Measurements from ENCODE around the gene OR10H1. TPM values are rescaled to one million over a fixed set of nuclear protein-coding genes. Genes with fewer than 3 reads are reported as not detected.
"Not testable (repeated sequence)": the region's sequence is repeated elsewhere in the genome, so short reads cannot be mapped to it uniquely, and the experiment has no call there.

The OR10H1 gene
- total RNA-seq, 1 donor = not detected

DNA sequence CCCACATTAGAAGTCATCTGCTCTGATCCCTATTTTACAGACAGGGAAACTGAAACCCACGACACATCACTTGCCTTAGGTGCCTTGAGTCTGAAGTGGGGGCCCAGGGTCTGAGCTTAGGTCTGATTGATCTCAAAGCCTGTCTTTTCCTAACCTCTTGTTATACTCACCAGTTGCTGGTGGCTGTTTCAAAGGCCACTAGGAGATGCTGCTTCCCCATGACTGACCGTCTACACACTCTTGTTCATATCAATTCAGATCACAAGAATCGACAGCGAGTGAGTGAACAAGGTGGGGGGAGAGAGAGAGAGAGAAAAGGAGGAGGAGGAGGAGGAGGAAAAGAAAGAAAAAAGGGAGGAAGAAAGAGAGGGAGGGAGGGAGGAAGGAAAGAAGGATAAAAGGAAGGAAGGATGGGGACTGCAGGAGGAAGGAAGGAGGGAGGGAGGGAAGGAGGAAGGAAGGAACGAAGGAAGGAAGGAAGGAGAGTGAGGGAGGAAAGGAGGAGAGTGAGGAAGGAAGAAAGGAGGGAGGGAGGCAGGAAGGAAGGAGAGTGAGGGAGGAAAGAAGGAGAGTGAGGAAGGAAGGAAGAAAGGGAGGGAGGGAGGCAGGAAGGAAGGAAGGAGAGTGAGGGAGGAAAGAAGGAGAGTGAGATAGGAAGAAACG, 3.3 kb downstream of the OR10H1 start:
- no peaks in the 10 kb centered on the region for H3K36me3 ChIP-seq (ENCODE audit: insufficient read depth, low read length)
- no peaks in the 10 kb centered on the region for H3K27me3 ChIP-seq (ENCODE audit: insufficient read depth, low read length)
- H3K4me2 ChIP-seq (ENCODE audit: insufficient read depth, low read length) = no peak overlapping the region
- no peaks in the 10 kb centered on the region for H4K20me1 ChIP-seq (ENCODE audit: insufficient read depth, low read length)
- H3K79me2 ChIP-seq (ENCODE audit: insufficient read depth, low read length) = no peaks in the 10 kb centered on the region
- no peak overlapping the region for H3K27ac ChIP-seq (ENCODE audit: low read depth, low read length)
- no peak overlapping the region for H3K4me3 ChIP-seq (ENCODE audit: insufficient read depth, low read length)
- H3K9me3 ChIP-seq (ENCODE audit: low read depth, low read length) = no peaks in the 10 kb centered on the region
- no peaks in the 10 kb centered on the region for H3K4me1 ChIP-seq (ENCODE audit: insufficient read depth, low read length)
- no peak overlapping the region for H2AFZ ChIP-seq (ENCODE audit: low read length)
- TF ChIP-seq, protein P1, sequence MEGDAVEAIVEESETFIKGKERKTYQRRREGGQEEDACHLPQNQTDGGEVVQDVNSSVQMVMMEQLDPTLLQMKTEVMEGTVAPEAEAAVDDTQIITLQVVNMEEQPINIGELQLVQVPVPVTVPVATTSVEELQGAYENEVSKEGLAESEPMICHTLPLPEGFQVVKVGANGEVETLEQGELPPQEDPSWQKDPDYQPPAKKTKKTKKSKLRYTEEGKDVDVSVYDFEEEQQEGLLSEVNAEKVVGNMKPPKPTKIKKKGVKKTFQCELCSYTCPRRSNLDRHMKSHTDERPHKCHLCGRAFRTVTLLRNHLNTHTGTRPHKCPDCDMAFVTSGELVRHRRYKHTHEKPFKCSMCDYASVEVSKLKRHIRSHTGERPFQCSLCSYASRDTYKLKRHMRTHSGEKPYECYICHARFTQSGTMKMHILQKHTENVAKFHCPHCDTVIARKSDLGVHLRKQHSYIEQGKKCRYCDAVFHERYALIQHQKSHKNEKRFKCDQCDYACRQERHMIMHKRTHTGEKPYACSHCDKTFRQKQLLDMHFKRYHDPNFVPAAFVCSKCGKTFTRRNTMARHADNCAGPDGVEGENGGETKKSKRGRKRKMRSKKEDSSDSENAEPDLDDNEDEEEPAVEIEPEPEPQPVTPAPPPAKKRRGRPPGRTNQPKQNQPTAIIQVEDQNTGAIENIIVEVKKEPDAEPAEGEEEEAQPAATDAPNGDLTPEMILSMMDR (IDR thresholded peaks at IDR 0.05; ENCODE audit: extremely low read depth, low read depth, low read length) = peak; percentile 27
- DNase-seq (ENCODE audit: insufficient read length, low spot score, missing footprints) = peak; percentile 15

DNA sequence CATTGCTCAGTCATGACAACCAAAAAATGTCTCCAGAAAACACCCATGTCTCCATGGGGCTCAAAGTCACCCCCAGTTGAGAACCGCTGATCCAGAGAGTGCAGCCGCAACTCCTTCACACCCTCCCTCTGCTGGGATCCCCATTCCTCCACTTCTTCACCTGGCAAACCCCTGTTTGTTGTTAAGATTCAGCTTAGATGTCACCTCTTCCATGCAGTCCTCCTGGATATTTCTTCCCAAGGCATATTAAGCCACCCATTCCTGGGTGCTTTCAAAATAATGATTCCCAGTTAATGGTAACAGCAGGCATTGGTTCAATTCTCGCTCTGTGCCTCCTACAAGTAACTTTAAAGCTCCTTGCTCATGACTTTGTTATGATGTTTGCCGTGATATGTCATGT, 4.0 kb downstream of the OR10H1 start:
- Histone ChIP-seq H3K9me3 (ENCODE audit: low read depth, low read length) (no peaks in the 10 kb centered on the region), H4K20me1 (ENCODE audit: insufficient read depth, low read length) (no peaks in the 10 kb centered on the region), H3K4me1 (ENCODE audit: insufficient read depth, low read length) (no peaks in the 10 kb centered on the region), H3K4me3 (ENCODE audit: insufficient read depth, low read length) (no peak overlapping the region), H3K4me2 (ENCODE audit: insufficient read depth, low read length) (no peak overlapping the region), H2AFZ (ENCODE audit: low read length) (no peak overlapping the region), H3K27ac (ENCODE audit: low read depth, low read length) (no peak overlapping the region), H3K27me3 (ENCODE audit: insufficient read depth, low read length) (no peaks in the 10 kb centered on the region), H3K79me2 (ENCODE audit: insufficient read depth, low read length) (no peaks in the 10 kb centered on the region), H3K36me3 (ENCODE audit: insufficient read depth, low read length) (no peaks in the 10 kb centered on the region)
- DNase-seq (ENCODE audit: insufficient read length, low spot score, missing footprints) = no peak
- TF ChIP-seq, protein P1 (IDR thresholded peaks at IDR 0.05; ENCODE audit: extremely low read depth, low read depth, low read length) = no peak

DNA sequence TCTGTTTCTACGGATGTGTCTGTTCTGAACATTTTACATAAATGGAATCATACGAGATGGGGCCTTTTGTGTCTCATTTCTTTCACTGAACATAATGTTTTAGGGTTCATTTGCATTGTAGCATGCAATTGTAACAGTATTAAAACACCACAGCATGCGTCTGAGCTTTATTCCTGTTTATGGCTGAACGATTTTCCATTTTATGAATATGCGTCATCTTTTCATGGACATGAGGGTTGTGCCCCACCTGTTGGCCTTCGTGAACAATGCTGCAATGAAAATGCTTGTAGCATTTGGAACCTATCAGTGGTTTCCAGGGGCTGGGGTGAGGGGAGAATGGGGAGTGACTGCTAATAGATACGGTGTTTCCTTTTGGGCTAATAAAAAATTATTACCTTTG, 5.1 kb downstream of the OR10H1 start:
- peak; percentile 46 for DNase-seq (ENCODE audit: insufficient read length, low spot score, missing footprints)
- TF ChIP-seq, protein P1 (IDR thresholded peaks at IDR 0.05; ENCODE audit: extremely low read depth, low read depth, low read length) = peak; percentile 24

DNA sequence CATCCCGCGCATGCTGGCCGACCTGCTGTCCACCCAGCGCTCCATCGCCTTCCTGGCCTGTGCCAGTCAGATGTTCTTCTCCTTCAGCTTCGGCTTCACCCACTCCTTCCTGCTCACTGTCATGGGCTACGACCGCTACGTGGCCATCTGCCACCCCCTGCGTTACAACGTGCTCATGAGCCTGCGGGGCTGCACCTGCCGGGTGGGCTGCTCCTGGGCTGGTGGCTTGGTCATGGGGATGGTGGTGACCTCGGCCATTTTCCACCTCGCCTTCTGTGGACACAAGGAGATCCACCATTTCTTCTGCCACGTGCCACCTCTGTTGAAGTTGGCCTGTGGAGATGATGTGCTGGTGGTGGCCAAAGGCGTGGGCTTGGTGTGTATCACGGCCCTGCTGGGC, 21.2 kb downstream of the OR10H1 start:
- not testable (repeated sequence) for H3K27ac ChIP-seq (ENCODE audit: low read depth, low read length); H3K9me3 ChIP-seq (ENCODE audit: low read depth, low read length); H3K4me3 ChIP-seq (ENCODE audit: insufficient read depth, low read length)

More for the DNA sequence above, 5.1 kb downstream of the OR10H1 start:
- no peaks in the 10 kb centered on the region for H3K79me2 ChIP-seq (ENCODE audit: insufficient read depth, low read length)
- H3K4me3 ChIP-seq (ENCODE audit: insufficient read depth, low read length) = no peak overlapping the region
- H3K9me3 ChIP-seq (ENCODE audit: low read depth, low read length) = no peaks in the 10 kb centered on the region
- H3K27me3 ChIP-seq (ENCODE audit: insufficient read depth, low read length) = no peaks in the 10 kb centered on the region
- H4K20me1 ChIP-seq (ENCODE audit: insufficient read depth, low read length) = no peaks in the 10 kb centered on the region
- no peaks in the 10 kb centered on the region for H3K36me3 ChIP-seq (ENCODE audit: insufficient read depth, low read length)
- H2AFZ ChIP-seq (ENCODE audit: low read length) = peak overlapping the region; percentile 59
- no peak overlapping the region for H3K27ac ChIP-seq (ENCODE audit: low read depth, low read length)
- no peak overlapping the region for H3K4me2 ChIP-seq (ENCODE audit: insufficient read depth, low read length)
- H3K4me1 ChIP-seq (ENCODE audit: insufficient read depth, low read length) = no peaks in the 10 kb centered on the region

More for the DNA sequence above, 21.2 kb downstream of the OR10H1 start:
- H3K79me2 ChIP-seq (ENCODE audit: insufficient read depth, low read length); H3K27me3 ChIP-seq (ENCODE audit: insufficient read depth, low read length); H4K20me1 ChIP-seq (ENCODE audit: insufficient read depth, low read length); H2AFZ ChIP-seq (ENCODE audit: low read length); H3K36me3 ChIP-seq (ENCODE audit: insufficient read depth, low read length); DNase-seq (ENCODE audit: insufficient read length, low spot score, missing footprints); H3K4me1 ChIP-seq (ENCODE audit: insufficient read depth, low read length); H3K4me2 ChIP-seq (ENCODE audit: insufficient read depth, low read length): not testable (repeated sequence)
